T-helper 2 cell (primary cell): ENCODE measurements around the gene GRAMD1A.

Source experiments
- DNase-seq, 5 experiments: peaks; one replicate each; pipeline versions ENCODE4 v3.0.0 to v3.0.0-alpha.2; 2012 to 2022

The GRAMD1A gene

GRCh38 chr19:35076026-35076370 is 75.9 kb downstream of the GRAMD1A start:
- no peak for DNase-seq
